Esophagus muscularis mucosa (tissue), 4 donors: ENCODE data around the gene KCNJ10. TPM values are rescaled to one million over a fixed set of nuclear protein-coding genes. Genes with fewer than 3 reads are reported as not detected.

ENCODE experiments used
- DNase-seq: peaks from one replicate; pipeline ENCODE4 v3.0.0-alpha.2; 2017; ENCODE audit errors: extremely low spot score
- H3K27ac ChIP-seq, 4 donors: fragments of 200-600 bp; sonication (generic); replicated peaks in 1 of 4; 1 replicate in 3 of 4; 2 replicates in 1 of 4; pipeline ENCODE4 v1.5.1; 2016 to 2019; ENCODE audit warnings: mild to moderate bottlenecking in 1 of 4
- H3K27me3 ChIP-seq, 4 donors: fragments of 200-600 bp; sonication (generic); one replicate each; pipeline versions ENCODE4 v1.5.1 to v1.6.0; 2016 to 2019
- H3K36me3 ChIP-seq, 4 donors: fragments of 200-600 bp; sonication (generic); one replicate each; pipeline ENCODE4 v1.5.1; 2016 to 2019
- H3K4me1 ChIP-seq, 4 donors: fragments of 200-600 bp; sonication (generic); one replicate each; pipeline ENCODE4 v1.5.1; 2016 to 2019
- H3K4me3 ChIP-seq, 4 donors: fragments of 200-600 bp; sonication (generic); 1 replicate in 2 of 4; 2 replicates in 2 of 4; pipeline ENCODE4 v1.5.1; 2016 to 2019; ENCODE audit warnings: mild to moderate bottlenecking in 4 of 4, moderate library complexity in 1 of 4
- H3K9me3 ChIP-seq, 4 donors: fragments of 200-600 bp; sonication (generic); 1 replicate in 3 of 4; 2 replicates in 1 of 4; pipeline ENCODE4 v1.5.1; 2016 to 2019
- EP300 ChIP-seq: sonication (generic); formaldehyde crosslinking; IDR thresholded peaks from one replicate; pipeline ENCODE4 v1.6.1; 2017; ENCODE audit warnings: antibody characterized with exemption
- POLR2A ChIP-seq: fragments of 450-650 bp; IDR thresholded peaks from one replicate; pipeline ENCODE4 v1.6.1; 2017; ENCODE audit warnings: antibody characterized with exemption, moderate library complexity, mild to moderate bottlenecking, low read depth
- POLR2AphosphoS5 ChIP-seq, 2 donors: sonication (generic); formaldehyde crosslinking; IDR thresholded peaks; one replicate each; pipeline ENCODE4 v1.6.1; 2017; ENCODE audit warnings: antibody characterized with exemption in 2 of 2
- WGBS: methylation state at CpG from one replicate; pipeline ENCODE4 v1.1.5; 2018; 5-methylcytosine and 5-hydroxymethylcytosine counted together
- intact Hi-C: fragments of 100-400 bp; cut with DNase I; formaldehyde crosslinking; loops from one replicate; pipeline ENCODE4 v1.15.1; 2023
- total RNA-seq, 4 donors: library from RNA; depleted of rRNA; stranded (reverse); fragments of >200 nt; gene quantifications; one replicate each; pipeline versions ENCODE4 v1.1.0 to v1.2.1, GENCODE V29; 2016
- TF ChIP-seq, protein P1 (sequence below), 3 experiments: fragments of 200-600 bp in 2 of 3; fragments of 450-650 bp in 1 of 3; sonication (generic) in 2 of 3; IDR thresholded peaks; one replicate each; pipeline ENCODE4 v1.5.1; 2017 to 2019; ENCODE audit warnings: antibody characterized with exemption in 3 of 3, mild to moderate bottlenecking in 2 of 3, moderate library complexity in 1 of 3

KCNJ10 gene
- total RNA-seq, 4 donors from 2014 or later = 0.06 TPM; not detected in 3

DNA sequence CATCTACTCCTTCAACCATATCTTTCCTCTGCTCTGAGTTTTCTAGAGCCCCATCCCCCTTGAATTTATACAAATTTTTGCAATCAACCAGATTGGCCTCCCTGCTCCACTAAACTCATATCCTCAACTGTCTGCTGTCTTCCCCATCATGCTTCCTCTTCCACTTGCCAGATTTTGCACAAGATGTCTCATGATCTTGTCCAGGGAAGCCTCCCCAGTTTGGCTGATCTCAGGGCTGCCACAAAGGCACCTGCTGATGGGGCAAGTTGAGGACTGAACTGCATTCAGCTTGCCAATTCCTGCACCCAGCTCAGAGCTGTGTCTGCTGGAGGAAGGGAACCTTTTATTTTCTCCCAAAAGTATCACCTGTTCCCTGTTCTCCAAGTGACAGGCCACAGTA, 7.5 kb upstream of the KCNJ10 start:
- DNase-seq = no peak
- TF ChIP-seq, protein P1, sequence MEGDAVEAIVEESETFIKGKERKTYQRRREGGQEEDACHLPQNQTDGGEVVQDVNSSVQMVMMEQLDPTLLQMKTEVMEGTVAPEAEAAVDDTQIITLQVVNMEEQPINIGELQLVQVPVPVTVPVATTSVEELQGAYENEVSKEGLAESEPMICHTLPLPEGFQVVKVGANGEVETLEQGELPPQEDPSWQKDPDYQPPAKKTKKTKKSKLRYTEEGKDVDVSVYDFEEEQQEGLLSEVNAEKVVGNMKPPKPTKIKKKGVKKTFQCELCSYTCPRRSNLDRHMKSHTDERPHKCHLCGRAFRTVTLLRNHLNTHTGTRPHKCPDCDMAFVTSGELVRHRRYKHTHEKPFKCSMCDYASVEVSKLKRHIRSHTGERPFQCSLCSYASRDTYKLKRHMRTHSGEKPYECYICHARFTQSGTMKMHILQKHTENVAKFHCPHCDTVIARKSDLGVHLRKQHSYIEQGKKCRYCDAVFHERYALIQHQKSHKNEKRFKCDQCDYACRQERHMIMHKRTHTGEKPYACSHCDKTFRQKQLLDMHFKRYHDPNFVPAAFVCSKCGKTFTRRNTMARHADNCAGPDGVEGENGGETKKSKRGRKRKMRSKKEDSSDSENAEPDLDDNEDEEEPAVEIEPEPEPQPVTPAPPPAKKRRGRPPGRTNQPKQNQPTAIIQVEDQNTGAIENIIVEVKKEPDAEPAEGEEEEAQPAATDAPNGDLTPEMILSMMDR (IDR thresholded peaks at IDR 0.05) = no peak
- no peak for TF ChIP-seq POLR2AphosphoS5 (IDR thresholded peaks at IDR 0.05)
- TF ChIP-seq POLR2A = no peak
- TF ChIP-seq EP300 = no peak
- no peaks in the 10 kb centered on the region for H3K36me3 ChIP-seq
- no peaks in the 10 kb centered on the region for H3K9me3 ChIP-seq
- H3K27ac ChIP-seq = no peak overlapping the region
- peaks cover 0 to 47% (median 23%) of the 10 kb centered on the region in 4 donors for H3K27me3 ChIP-seq
- intact Hi-C loops = no loop called here
- no peaks in the 10 kb centered on the region for H3K4me1 ChIP-seq
- no peak overlapping the region for H3K4me3 ChIP-seq

DNA sequence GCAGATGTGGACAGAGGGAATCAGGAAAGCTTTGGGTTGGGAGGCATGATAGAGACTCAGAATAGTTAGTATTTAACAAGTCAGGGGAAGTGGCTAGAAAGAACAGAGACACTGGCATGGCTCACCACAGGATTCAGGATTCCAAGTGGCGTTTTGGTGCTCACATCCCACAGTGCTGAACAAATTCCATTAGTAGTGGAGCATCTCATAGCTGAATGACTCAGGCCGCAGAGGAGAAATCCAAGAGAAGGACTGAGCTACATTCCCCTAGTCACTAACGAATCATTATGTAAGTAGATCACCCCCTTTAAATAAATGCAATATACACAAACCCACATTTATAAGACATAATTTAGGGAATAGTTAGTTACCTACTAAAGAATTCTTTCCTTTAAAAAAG, 6.3 kb upstream of the KCNJ10 start:
- intact Hi-C loops = no loop called here
- no peak for DNase-seq
- H3K36me3 ChIP-seq = no peaks in the 10 kb centered on the region
- no peak overlapping the region for H3K27ac ChIP-seq
- no peaks in the 10 kb centered on the region for H3K4me1 ChIP-seq
- TF ChIP-seq POLR2A = no peak
- no peak for TF ChIP-seq POLR2AphosphoS5 (IDR thresholded peaks at IDR 0.05)
- TF ChIP-seq, protein P1 (IDR thresholded peaks at IDR 0.05) = no peak
- no peak for TF ChIP-seq EP300
- no peaks in the 10 kb centered on the region for H3K9me3 ChIP-seq
- WGBS = 88% methylated on average over 3 of the region's 3 CpGs
- no peak overlapping the region for H3K4me3 ChIP-seq
- H3K27me3 ChIP-seq = peaks cover 0 to 46% (median 17%) of the 10 kb centered on the region in 4 donors

DNA sequence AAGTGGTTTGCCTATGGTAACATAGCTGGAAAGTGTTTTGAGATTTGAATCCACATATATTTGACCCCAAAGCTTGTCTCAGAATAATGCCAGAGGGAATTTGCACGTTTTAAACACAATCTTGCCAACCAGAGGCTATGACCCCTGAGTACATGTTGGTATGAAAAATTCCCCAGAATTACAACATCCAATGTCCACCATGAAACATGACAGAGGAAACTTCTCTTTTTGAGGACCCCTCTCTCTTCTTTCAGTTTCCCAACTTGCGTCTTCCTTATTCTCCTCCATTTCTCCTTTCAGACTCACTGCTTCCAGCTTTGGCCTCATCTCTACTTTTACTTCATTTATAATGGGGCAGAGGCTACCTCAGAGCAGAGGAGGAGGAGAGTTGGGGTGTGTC, 5.9 kb upstream of the KCNJ10 start:
- Histone ChIP-seq H3K4me3 (no peak overlapping the region), H3K9me3 (no peaks in the 10 kb centered on the region), H3K27me3 (peaks cover 0 to 46% (median 14%) of the 10 kb centered on the region in 4 donors), H3K27ac (no peak overlapping the region), H3K36me3 (no peaks in the 10 kb centered on the region), H3K4me1 (peaks cover 1 to 2% (median 2%) of the 10 kb centered on the region in 4 donors)
- TF ChIP-seq POLR2A (no peak), POLR2AphosphoS5 (IDR thresholded peaks at IDR 0.05) (no peak), EP300 (no peak)
- TF ChIP-seq, protein P1 (IDR thresholded peaks at IDR 0.05) = no peak
- WGBS = 44% methylated on average over 2 of the region's 2 CpGs
- intact Hi-C loops = no loop called here
- DNase-seq = no peak

DNA sequence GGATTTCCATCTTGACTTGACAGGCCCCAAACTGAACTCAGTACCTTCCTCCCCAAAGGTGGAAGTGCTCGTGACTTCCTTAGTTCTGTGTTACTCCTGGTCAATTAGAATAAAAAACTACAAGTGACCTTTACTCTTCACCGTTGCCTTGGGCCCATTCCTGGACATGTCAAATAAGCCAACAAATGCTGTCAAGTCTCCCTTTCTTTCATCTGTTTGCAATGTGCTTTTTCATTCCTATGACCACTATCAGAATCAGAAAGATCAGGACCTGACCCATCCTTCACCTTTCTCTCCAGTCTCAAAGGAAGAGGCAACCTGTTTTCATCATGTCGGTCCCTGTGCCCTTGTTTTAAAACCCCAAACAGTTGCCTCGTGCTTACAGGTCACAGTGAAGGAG, 4.9 kb upstream of the KCNJ10 start:
- no peak for DNase-seq
- no peaks in the 10 kb centered on the region for H3K36me3 ChIP-seq
- H3K4me3 ChIP-seq = no peak overlapping the region
- no peak overlapping the region for H3K27ac ChIP-seq
- intact Hi-C loops = no loop called here
- TF ChIP-seq POLR2AphosphoS5 (IDR thresholded peaks at IDR 0.05) (no peak), POLR2A (no peak), EP300 (no peak)
- TF ChIP-seq, protein P1 (IDR thresholded peaks at IDR 0.05) = no peak
- 75% methylated on average over 4 of the region's 4 CpGs for WGBS
- H3K27me3 ChIP-seq = peaks cover 0 to 46% (median 13%) of the 10 kb centered on the region in 4 donors
- no peaks in the 10 kb centered on the region for H3K9me3 ChIP-seq
- H3K4me1 ChIP-seq = peaks cover 7 to 12% (median 10%) of the 10 kb centered on the region in 4 donors

DNA sequence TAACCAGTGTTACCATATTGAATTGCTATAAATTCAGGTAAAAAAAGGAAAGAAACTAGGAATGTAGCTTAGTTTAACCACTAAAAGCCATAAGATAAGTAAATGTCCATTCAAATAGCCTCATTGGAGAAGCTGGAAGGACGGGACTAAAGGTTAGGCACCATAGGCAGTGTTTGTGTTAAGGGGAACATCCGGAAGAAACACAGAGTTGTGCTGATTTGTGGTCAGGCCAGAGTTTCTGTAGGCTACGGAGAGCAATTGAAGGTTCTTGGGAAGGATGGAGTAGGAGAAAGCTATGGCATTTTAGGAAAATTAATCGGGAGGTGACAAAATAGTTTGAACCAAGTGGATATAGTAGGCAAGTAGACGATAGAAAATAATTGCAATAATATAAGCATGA, 1.3 kb upstream of the KCNJ10 start:
- DNase-seq = no peak
- Histone ChIP-seq H3K27me3 (peaks cover 0 to 33% (median 8%) of the 10 kb centered on the region in 4 donors), H3K4me3 (no peak overlapping the region), H3K36me3 (no peaks in the 10 kb centered on the region), H3K27ac (no peak overlapping the region), H3K4me1 (peaks cover 9 to 16% (median 14%) of the 10 kb centered on the region in 4 donors), H3K9me3 (no peaks in the 10 kb centered on the region)
- intact Hi-C loops = no loop called here
- WGBS = 88% methylated on average over 5 of the region's 5 CpGs
- TF ChIP-seq, protein P1 (IDR thresholded peaks at IDR 0.05) = no peak
- no peak for TF ChIP-seq POLR2A
- TF ChIP-seq POLR2AphosphoS5 (IDR thresholded peaks at IDR 0.05) = no peak
- no peak for TF ChIP-seq EP300
